Left cardiac atrium (tissue), 4 donors: Measurements from ENCODE around the gene RPH3AL. TPM values are rescaled to one million over a fixed set of nuclear protein-coding genes. Genes with fewer than 3 reads are reported as not detected.

Experiments
- ATAC-seq, 2 donors: fragments of 200-7000 bp; cut with Tn5 transposase; one replicate each; pipeline ENCODE4 v1.9.1; 2020; ENCODE audit warnings: mild to moderate bottlenecking in 2 of 2, moderate library complexity in 2 of 2
- DNase-seq: peaks from one replicate; pipeline ENCODE4 v3.0.0-alpha.2; 2020
- intact Hi-C, 2 donors: fragments of 100-400 bp; cut with DNase I; formaldehyde crosslinking; loops; one replicate each; pipeline versions ENCODE4 v1.14.1 to v1.15.1; 2022 to 2023
- total RNA-seq, 2 donors: library from RNA; stranded (reverse); fragmentation: NEBNext Ultra II Directional; extraction: Animal tissue kit (Norgen Biotek cat#: 25700); gene quantifications; one replicate each; pipeline ENCODE4 v1.2.1, GENCODE V29; 2021
- donor health status: DM: no; HTN: yes; CAD: no.
- donor health status: DM: no; HTN: yes; CAD: no; lungs with severe emphysema.
- donor health status: DM: yes; HTN: yes; CAD: no.
- donor health status: Dilated cardiomyopathy.

The RPH3AL gene
- total RNA-seq, 2 donors from 2014 or later = 5.9 to 10.9 TPM

- intact Hi-C loops = no loop called here
- no peak for ATAC-seq
- peak; percentile 11 for DNase-seq
These were observed 59.9 kb downstream of the RPH3AL start for GRCh38 chr17:292531-293382.

- intact Hi-C loops = no loop called here
- ATAC-seq (no peak), DNase-seq (peak; percentile 10)
These were observed 60.6 kb downstream of the RPH3AL start for GRCh38 chr17:292016-292415.

- intact Hi-C loops = no loop called here
- no peak for ATAC-seq
- DNase-seq = no peak
These were observed 61.0 kb downstream of the RPH3AL start for GRCh38 chr17:291587-291986.

- intact Hi-C loops = no loop called here
- DNase-seq (peak; percentile 10), ATAC-seq (no peak)
These were observed 62.0 kb downstream of the RPH3AL start for GRCh38 chr17:290626-291025.

- intact Hi-C loops = no loop called here
- ATAC-seq (no peak), DNase-seq (peak; percentile 15)
These were observed 62.5 kb downstream of the RPH3AL start for GRCh38 chr17:290121-290521.

GRCh38 chr17:289409-289808 is 63.2 kb downstream of the RPH3AL start:
- DNase-seq = peak; percentile 6
- intact Hi-C loops = no loop called here
- no peak for ATAC-seq

GRCh38 chr17:288802-289356 is 63.7 kb downstream of the RPH3AL start:
- intact Hi-C loops = no loop called here
- DNase-seq (peak; percentile 3), ATAC-seq (no peak)

- no peak for DNase-seq
- intact Hi-C loops = no loop called here
- no peak for ATAC-seq
These were observed 66.0 kb downstream of the RPH3AL start for GRCh38 chr17:286571-286970.

- ATAC-seq (no peak), DNase-seq (peak; percentile 11)
- intact Hi-C loops = no loop called here
These were observed 66.7 kb downstream of the RPH3AL start for GRCh38 chr17:285751-286422.

GRCh38 chr17:284676-285355 is 67.8 kb downstream of the RPH3AL start:
- ATAC-seq = no peak
- intact Hi-C loops = no loop called here
- DNase-seq = peak; percentile 12

GRCh38 chr17:283911-284675 is 68.5 kb downstream of the RPH3AL start:
- DNase-seq = peak; percentile 19
- ATAC-seq = no peak
- intact Hi-C loops = no loop called here

- peak; percentile 9 for DNase-seq
These were observed 69.4 kb downstream of the RPH3AL start for GRCh38 chr17:282912-283882.

GRCh38 chr17:282000-282911 is 70.4 kb downstream of the RPH3AL start:
- intact Hi-C loops = no loop called here
- ATAC-seq = no peak
- DNase-seq = peak; percentile 3

More at GRCh38 chr17:282912-283882, 69.4 kb downstream of the RPH3AL start:
- intact Hi-C loops = no loop called here
- ATAC-seq = no peak

- ATAC-seq (no peak), DNase-seq (peak; percentile 5)
- intact Hi-C loops = no loop called here
These were observed 71.1 kb downstream of the RPH3AL start for GRCh38 chr17:281365-281999.

GRCh38 chr17:280901-281300 is 71.7 kb downstream of the RPH3AL start:
- no peak for ATAC-seq
- peak; percentile 8 for DNase-seq

GRCh38 chr17:280216-280615 is 72.4 kb downstream of the RPH3AL start:
- DNase-seq (peak; percentile 10), ATAC-seq (no peak)
- intact Hi-C loops = no loop called here

More at GRCh38 chr17:280901-281300, 71.7 kb downstream of the RPH3AL start:
- intact Hi-C loops = no loop called here
